ENCODE measurements around the gene PCNX3. TPM values are rescaled to one million over a fixed set of nuclear protein-coding genes. Genes with fewer than 3 reads are reported as not detected.

The PCNX3 gene
- total and polyA plus RNA-seq, 2 of the 13 experiments (the other 11 are each of a cell fraction or from before 2014, with no cell fraction given) = 16.2 to 23.0 TPM

- TF ChIP-seq PATZ1 (CRISPR knock-in tag; IDR thresholded peaks at IDR 0.05) (peak; percentile 89), TFDP1 (CRISPR knock-in tag; IDR thresholded peaks at IDR 0.05; ENCODE audit: borderline replicate concordance) (0 out of 2 replicates have a peak, but pooled peaks have one; percentile 53), DMAP1 (CRISPR knock-in tag; IDR thresholded peaks at IDR 0.05) (no peak), CREB3 (CRISPR knock-in tag; IDR thresholded peaks at IDR 0.05) (no peak), ZNF17 (CRISPR knock-in tag; IDR thresholded peaks at IDR 0.05) (no peak), ESRRA (CRISPR knock-in tag; IDR thresholded peaks at IDR 0.05; ENCODE audit: low read depth) (no peak; the same call in 1 of the 2 replicates), MIXL1 (CRISPR knock-in tag; IDR thresholded peaks at IDR 0.05) (0 out of 2 replicates have a peak, but pooled peaks have one; percentile 8), FOXK2 (IDR thresholded peaks at IDR 0.05) (no peak), E2F1 (CRISPR knock-in tag; IDR thresholded peaks at IDR 0.05) (no peak; the same call in 1 of the 2 replicates), ZNF775 (CRISPR knock-in tag; IDR thresholded peaks at IDR 0.05; ENCODE audit: borderline replicate concordance) (no peak), MTA3 (CRISPR knock-in tag; IDR thresholded peaks at IDR 0.05) (no peak), ARID5B (CRISPR knock-in tag; IDR thresholded peaks at IDR 0.05) (no peak; the same call in 1 of the 2 replicates), ZNF180 (CRISPR knock-in tag; IDR thresholded peaks at IDR 0.05; ENCODE audit: borderline replicate concordance, low read depth) (peak; percentile 42; the same call in 1 of the 2 replicates), NPAS2 (CRISPR knock-in tag; IDR thresholded peaks at IDR 0.05; ENCODE audit: borderline replicate concordance) (no peak), NR2C2 (CRISPR knock-in tag; IDR thresholded peaks at IDR 0.05; ENCODE audit: borderline replicate concordance) (peak; percentile 67), ZBTB46 (CRISPR knock-in tag; IDR thresholded peaks at IDR 0.05; ENCODE audit: borderline replicate concordance) (peak; percentile 79; the same call in 1 of the 2 replicates), NFE2L2 (IDR thresholded peaks at IDR 0.05; ENCODE audit: low read length) (no peak), IRX3 (CRISPR knock-in tag; IDR thresholded peaks at IDR 0.05; ENCODE audit: borderline replicate concordance, low read depth) (no peak)
Observed at GRCh38 chr11:65652511-65653228, 37.1 kb downstream of the PCNX3 start (continued).
